Islet precursor cell (in vitro differentiated cells): ENCODE data around the gene EVPL.

ENCODE experiments used
- DNase-seq: peaks from one replicate; pipeline ENCODE4 v3.0.0-alpha.2; 2018

Gene EVPL

GRCh38 chr17:76014925-76015261 is 12.2 kb downstream of the EVPL start:
- peak; percentile 53 for DNase-seq

GRCh38 chr17:76014100-76014924 is 12.8 kb downstream of the EVPL start:
- DNase-seq, result peak; percentile 95

- DNase-seq, result peak; percentile 61
Measured at GRCh38 chr17:76013377-76013932, 13.7 kb downstream of the EVPL start.

- DNase-seq, result no peak
Measured at GRCh38 chr17:76011951-76012350, 15.2 kb downstream of the EVPL start.

- DNase-seq, result peak; percentile 52
Measured at GRCh38 chr17:76009969-76010661, 17.0 kb downstream of the EVPL start.

GRCh38 chr17:76009447-76009846 is 17.7 kb downstream of the EVPL start:
- DNase-seq, result peak; percentile 55

- DNase-seq, result peak; percentile 56
Measured at GRCh38 chr17:76008630-76009425, 18.3 kb downstream of the EVPL start.

- no peak for DNase-seq
Measured at GRCh38 chr17:76008208-76008607, 18.9 kb downstream of the EVPL start.

GRCh38 chr17:76007850-76008165 is 19.3 kb downstream of the EVPL start:
- DNase-seq, result peak; percentile 57

GRCh38 chr17:76007131-76007849 is 19.8 kb downstream of the EVPL start:
- DNase-seq, result peak; percentile 50

GRCh38 chr17:76005263-76006149 is 21.6 kb downstream of the EVPL start:
- peak; percentile 95 for DNase-seq

- peak; percentile 70 for DNase-seq
Measured at GRCh38 chr17:76004750-76005262, 22.3 kb downstream of the EVPL start.

- DNase-seq, result no peak
Measured at GRCh38 chr17:76003915-76004314, 23.2 kb downstream of the EVPL start.

- no peak for DNase-seq
Measured at GRCh38 chr17:76002100-76002499, 25.0 kb downstream of the EVPL start.

GRCh38 chr17:76000755-76001521 is 26.2 kb downstream of the EVPL start, which contains the start of gene CDK3:
CDK3 (plus strand) TSS chr17:76000855; CDS start chr17:76001426, 571 bp downstream.
- DNase-seq, result no peak

GRCh38 chr17:76000016-76000754 is 26.9 kb downstream of the EVPL start:
- DNase-seq, result peak; percentile 89

GRCh38 chr17:75998327-75998795 is 28.7 kb downstream of the EVPL start:
- peak; percentile 89 for DNase-seq

- DNase-seq, result peak; percentile 90
Measured at GRCh38 chr17:75996665-75997590, 30.2 kb downstream of the EVPL start.
